Thyroid gland (tissue), 4 donors: ENCODE measurements around the gene TUBA3C.

ENCODE experiments used
- CTCF ChIP-seq, 6 experiments: fragments of 200-600 bp in 3 of 6; fragments of 450-650 bp in 3 of 6; sonication (generic) in 3 of 6; IDR thresholded peaks; one replicate each; pipeline ENCODE4 v1.5.1; 2016 to 2019; ENCODE audit warnings: antibody characterized with exemption in 6 of 6, mild to moderate bottlenecking in 2 of 6, inconsistent platforms in 1 of 6, moderate library complexity in 1 of 6
- POLR2A ChIP-seq, 2 donors: fragments of 450-650 bp; IDR thresholded peaks; one replicate each; pipeline ENCODE4 v1.6.1; 2017; ENCODE audit warnings: antibody characterized with exemption in 2 of 2, mild to moderate bottlenecking in 2 of 2, moderate library complexity in 1 of 2

GRCh38 chr13:19158526-19159174, 23.0 kb downstream of the TUBA3C start:
- TF ChIP-seq CTCF (IDR thresholded peaks at IDR 0.05) (no peak), POLR2A (IDR thresholded peaks at IDR 0.05) (no peak)
